Activated CD4-positive, alpha-beta T cell treated with anti-CD3 and anti-CD28 coated beads for 24 hours (primary cell): Measurements from ENCODE around the gene BEX5.
"Not testable (repeated sequence)": the region's sequence is repeated elsewhere in the genome, so short reads cannot be mapped to it uniquely, and the experiment has no call there.

Experiments
- DNase-seq, 2 donors: peaks; one replicate each; pipeline ENCODE4 v3.0.0-alpha.2; 2020; ENCODE audit warnings: low read depth in 2 of 2

BEX5 gene

GRCh38 chrX:102155806-102156179, at the start of gene BEX5:
BEX5 (minus strand) TSS chrX:102155977; CDS start chrX:102154265, 1,712 bp downstream.
- DNase-seq, result no peak

GRCh38 chrX:102185967-102186720, 30.4 kb upstream of the BEX5 start:
- no peak for DNase-seq

GRCh38 chrX:102154900-102155805, 624 bp downstream of the BEX5 start:
- DNase-seq, result no peak

GRCh38 chrX:102154218-102154860, 1.4 kb downstream of the BEX5 start:
- DNase-seq, result no peak

GRCh38 chrX:102142274-102142673, 13.5 kb downstream of the BEX5 start, which contains the start of gene TCEAL6:
TCEAL6 (minus strand) TSS chrX:102142481.
- not testable (repeated sequence) for DNase-seq

GRCh38 chrX:102141631-102142030, 14.1 kb downstream of the BEX5 start:
- not testable (repeated sequence) for DNase-seq

- DNase-seq, result not testable (repeated sequence)
Measured at GRCh38 chrX:102140876-102141275, 14.9 kb downstream of the BEX5 start.

- no peak for DNase-seq
Measured at GRCh38 chrX:102138064-102138463, 17.7 kb downstream of the BEX5 start.

- DNase-seq, result no peak
Measured at GRCh38 chrX:102129473-102129872, 26.3 kb downstream of the BEX5 start.

- DNase-seq, result no peak
Measured at GRCh38 chrX:102126863-102127262, 28.9 kb downstream of the BEX5 start.

- DNase-seq, result not testable (repeated sequence)
Measured at GRCh38 chrX:102126080-102126818, 29.5 kb downstream of the BEX5 start.

- DNase-seq, result not testable (repeated sequence)
Measured at GRCh38 chrX:102125436-102125835, 30.3 kb downstream of the BEX5 start, which contains the start of gene TCEAL2. TCEAL2 (plus strand) TSS chrX:102125679; CDS start chrX:102126831, 1,152 bp downstream.

GRCh38 chrX:102125014-102125413, 30.8 kb downstream of the BEX5 start:
- not testable (repeated sequence) for DNase-seq

GRCh38 chrX:102115748-102116147, 40.0 kb downstream of the BEX5 start:
- DNase-seq, result no peak

- DNase-seq, result no peak
Measured at GRCh38 chrX:102113367-102113766, 42.4 kb downstream of the BEX5 start.
